SK-N-SH (cell line): ENCODE measurements around the gene CPSF6. TPM values are rescaled to one million over a fixed set of nuclear protein-coding genes. Genes with fewer than 3 reads are reported as not detected.

Source experiments
- CTCF ChIA-PET: fragments of 300-600, 350-600 bp; formaldehyde crosslinking; extraction: SDS; loops from one replicate; lab custom pipeline; 2021; lab: Yijun Ruan, JAX
- POLR2A ChIA-PET: fragments of 350-600 bp; sonication (Branson Sonifier 250); formaldehyde crosslinking; extraction: SDS; loops from one replicate; lab custom pipeline; 2020; ENCODE audit warnings: antibody characterized with exemption, inconsistent platforms; lab: Yijun Ruan, JAX
- DNase-seq: peaks from one replicate; pipeline ENCODE4 v3.0.0; 2012
- H2AFZ ChIP-seq: fragments of 200-600 bp; sonication (generic); 2 replicates; pipeline ENCODE4 v1.8.1; 2016; ENCODE audit warnings: antibody characterized with exemption, mild to moderate bottlenecking, low read depth
- H3F3A ChIP-seq: fragments of 200-600 bp; sonication (generic); replicated peaks from 2 replicates; pipeline ENCODE3; 2016; ENCODE audit warnings: antibody characterized with exemption, mild to moderate bottlenecking; ENCODE audit not compliant: insufficient read depth
- H3K27ac ChIP-seq, 2 experiments: fragments of 200-500 bp in 1 of 2; fragments of 200-600 bp in 1 of 2; sonication (Bioruptor generic) in 1 of 2; sonication (generic), shearing (Covaris generic) in 1 of 2; 2 replicates each; pipeline versions ENCODE4 v1.5.1 to v1.6.1; 2014 to 2016; ENCODE audit warnings: low read depth in 2 of 2, inconsistent platforms in 1 of 2, low read length in 1 of 2, mild to moderate bottlenecking in 1 of 2, mixed read lengths in 1 of 2
- H3K27me3 ChIP-seq: fragments of 200-600 bp; sonication (generic), shearing (Covaris generic); 2 replicates; pipeline ENCODE4 v1.6.1; 2016; ENCODE audit warnings: mixed run types; ENCODE audit not compliant: insufficient read depth
- H3K36me3 ChIP-seq, 2 experiments: fragments of 200-500 bp in 1 of 2; fragments of 200-600 bp in 1 of 2; sonication (Bioruptor generic) in 1 of 2; sonication (generic) in 1 of 2; replicated peaks in 1 of 2; 2 replicates each; pipeline versions ENCODE3 to v1.5.1; 2014 to 2016; ENCODE audit warnings: low read length in 1 of 2, mild to moderate bottlenecking in 1 of 2; ENCODE audit not compliant: insufficient read depth in 2 of 2, control insufficient read depth in 1 of 2
- H3K4me1 ChIP-seq, 2 experiments: fragments of 200-500 bp in 1 of 2; fragments of 200-600 bp in 1 of 2; sonication (Bioruptor generic) in 1 of 2; sonication (generic), shearing (Covaris generic) in 1 of 2; 2 replicates each; pipeline versions ENCODE4 v1.5.1 to v1.6.1; 2014 to 2016; ENCODE audit warnings: low read depth in 1 of 2, low read length in 1 of 2, mixed run types in 1 of 2; ENCODE audit not compliant: insufficient read depth in 2 of 2, control insufficient read depth in 1 of 2
- H3K4me2 ChIP-seq: fragments of 200-600 bp; sonication (generic), shearing (Covaris generic); 2 replicates; pipeline ENCODE4 v1.6.1; 2017; ENCODE audit warnings: mixed run types
- H3K4me3 ChIP-seq, 2 experiments: fragments of 200-500 bp in 1 of 2; fragments of 200-600 bp in 1 of 2; sonication (Bioruptor generic) in 1 of 2; sonication (generic), shearing (Covaris generic) in 1 of 2; 2 replicates each; pipeline versions ENCODE4 v1.5.1 to v1.8.1; 2014 to 2016; ENCODE audit warnings: low read depth in 2 of 2, inconsistent platforms in 1 of 2, low read length in 1 of 2, mild to moderate bottlenecking in 1 of 2, mixed read lengths in 1 of 2, moderate library complexity in 1 of 2
- H3K79me2 ChIP-seq: fragments of 200-600 bp; sonication (generic); 2 replicates; pipeline ENCODE4 v1.8.1; 2017; ENCODE audit warnings: mild to moderate bottlenecking; ENCODE audit not compliant: insufficient read depth
- H3K9ac ChIP-seq: fragments of 200-600 bp; sonication (generic); 2 replicates; pipeline ENCODE4 v1.6.1; 2017; ENCODE audit warnings: mixed run types
- H3K9me2 ChIP-seq: fragments of 200-600 bp; sonication (generic); 2 replicates; pipeline ENCODE4 v1.6.1; 2017; ENCODE audit warnings: mixed run types
- H3K9me3 ChIP-seq: fragments of 200-600 bp; sonication (generic); 2 replicates; pipeline ENCODE4 v1.6.1; 2017; ENCODE audit warnings: mixed run types, mild to moderate bottlenecking, moderate library complexity
- H4K20me1 ChIP-seq: fragments of 200-600 bp; sonication (generic); 2 replicates; pipeline ENCODE4 v1.6.1; 2017; ENCODE audit warnings: mild to moderate bottlenecking, mixed run types; ENCODE audit not compliant: insufficient read depth
- CHD2 ChIP-seq: fragments of 150-350 bp; IDR thresholded peaks from 2 replicates; pipeline ENCODE4 v1.6.1; 2018; ENCODE audit warnings: low read length; ENCODE audit not compliant: partially characterized antibody
- ELF1 ChIP-seq: IDR thresholded peaks from 2 replicates; pipeline ENCODE4 v1.4.0; 2012
- EP300 ChIP-seq, 2 experiments: IDR thresholded peaks; 2 replicates each; pipeline versions ENCODE4 v1.4.0 to v1.6.1; 2012; ENCODE audit warnings: borderline replicate concordance in 1 of 2, low read depth in 1 of 2, low read length in 1 of 2
- FOXJ3 ChIP-seq: sonication (generic); formaldehyde crosslinking; IDR thresholded peaks from 2 replicates; pipeline ENCODE4 v1.5.1; 2020; ENCODE audit warnings: mild to moderate bottlenecking, missing genetic modification reagents
- FOXM1 ChIP-seq: IDR thresholded peaks from 2 replicates; pipeline ENCODE4 v1.4.0; 2012; ENCODE audit warnings: low read depth, mild to moderate bottlenecking
- GABPA ChIP-seq: IDR thresholded peaks from 2 replicates; pipeline ENCODE4 v1.4.0; 2012; ENCODE audit warnings: low read depth, mild to moderate bottlenecking
- MXI1 ChIP-seq: IDR thresholded peaks from 2 replicates; pipeline ENCODE4 v1.6.1; 2012; ENCODE audit warnings: mild to moderate bottlenecking, low read depth, low read length, improper control_type of control experiment
- NFIC ChIP-seq: IDR thresholded peaks from 2 replicates; pipeline ENCODE4 v1.4.0; 2012; ENCODE audit warnings: borderline replicate concordance
- RCOR1 ChIP-seq: fragments of 150-350 bp; IDR thresholded peaks from 2 replicates; pipeline ENCODE4 v1.6.1; 2017; ENCODE audit warnings: antibody characterized with exemption, low read length
- RFX5 ChIP-seq: IDR thresholded peaks from 2 replicates; pipeline ENCODE4 v1.6.1; 2012; ENCODE audit warnings: mild to moderate bottlenecking, improper control_type of control experiment, low read length
- TEAD4 ChIP-seq: IDR thresholded peaks from 2 replicates; pipeline ENCODE4 v1.4.0; 2012; ENCODE audit warnings: mild to moderate bottlenecking, borderline replicate concordance; ENCODE audit not compliant: insufficient read depth
- YY1 ChIP-seq: IDR thresholded peaks from 2 replicates; pipeline ENCODE4 v1.4.0; 2012; ENCODE audit warnings: low read depth, mild to moderate bottlenecking
- WGBS: methylation state at CpG from one replicate; pipeline ENCODE4 v1.1.6; 2017; ENCODE audit warnings: low lambda C conversion rate; 5-methylcytosine and 5-hydroxymethylcytosine counted together
- polyA plus RNA-seq, 3 experiments: library from polyadenylated mRNA; depleted of rRNA; stranded (reverse); fragments of >200 nt; gene quantifications; 2 replicates each; pipeline ENCODE4 v1.2.3, GENCODE V29; 2012
- TF ChIP-seq, protein P1 (sequence below): IDR thresholded peaks from 2 replicates; pipeline ENCODE4 v1.4.0; 2012; ENCODE audit warnings: low read depth
- TF ChIP-seq, protein P2 (sequence below): IDR thresholded peaks from 2 replicates; pipeline ENCODE4; 2012
- TF ChIP-seq, protein P3 (sequence below): IDR thresholded peaks from 2 replicates; pipeline ENCODE4 v1.4.0; 2012; ENCODE audit warnings: low read depth, borderline replicate concordance
- TF ChIP-seq, protein P4 (sequence below): fragments of 200-600 bp; sonication (generic); IDR thresholded peaks from 2 replicates; pipeline ENCODE4 v1.6.1; 2017; ENCODE audit warnings: antibody characterized with exemption, mild to moderate bottlenecking, moderate library complexity
- TF ChIP-seq, protein P5 (sequence below): IDR thresholded peaks from 2 replicates; pipeline ENCODE4 v1.6.1; 2012; ENCODE audit warnings: mild to moderate bottlenecking, low read depth, low read length, moderate library complexity

CPSF6 gene
- polyA plus RNA-seq, 1 of the 3 experiments (the other 2 are of a cell fraction) = 84.1 TPM

DNA sequence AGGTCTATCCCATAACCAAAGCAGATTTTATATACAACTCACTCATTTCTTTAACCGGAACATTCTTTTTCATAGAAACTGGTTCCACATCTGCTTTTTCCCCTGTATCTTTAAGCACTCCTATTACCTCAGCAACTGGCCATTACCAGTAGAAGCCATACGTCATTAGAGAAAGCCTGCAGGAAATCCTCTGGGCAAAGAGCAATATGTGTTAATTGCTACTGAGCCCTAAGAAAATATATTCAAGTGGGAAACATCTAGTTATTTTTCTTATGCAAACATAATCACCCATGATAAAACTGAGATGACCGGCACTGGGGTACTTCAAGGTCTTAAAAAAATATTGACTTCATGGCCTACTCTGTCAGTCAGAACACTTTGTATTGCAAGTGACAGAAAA, 28.2 kb upstream of the CPSF6 start:
- ChIA-PET CTCF (no interaction called here), POLR2A (no interaction called here)
- H3K9me3 ChIP-seq = no peaks in the 10 kb centered on the region
- DNase-seq = no peak
- 69% methylated on average over 3 of the region's 3 CpGs for WGBS
- no peaks in the 10 kb centered on the region for H4K20me1 ChIP-seq
- no peak overlapping the region for H3K4me3 ChIP-seq
- no peaks in the 10 kb centered on the region for H3K9me2 ChIP-seq
- H3K36me3 ChIP-seq = no peaks in the 10 kb centered on the region
- no peak overlapping the region for H3K27ac ChIP-seq
- H3K9ac ChIP-seq = no peak overlapping the region
- no peak overlapping the region for H2AFZ ChIP-seq
- H3K79me2 ChIP-seq = no peaks in the 10 kb centered on the region
- TF ChIP-seq TEAD4 (no peak), RCOR1 (no peak), EP300 (IDR thresholded peaks at IDR 0.05; ENCODE audit: borderline replicate concordance in 1 of 2, low read depth in 1 of 2, low read length in 1 of 2) (no peak), YY1 (no peak), CHD2 (no peak), FOXM1 (no peak), GABPA (no peak), MXI1 (no peak), NFIC (no peak), ELF1 (no peak), RFX5 (no peak), FOXJ3 (CRISPR knock-in tag) (no peak)
- TF ChIP-seq, protein P1, sequence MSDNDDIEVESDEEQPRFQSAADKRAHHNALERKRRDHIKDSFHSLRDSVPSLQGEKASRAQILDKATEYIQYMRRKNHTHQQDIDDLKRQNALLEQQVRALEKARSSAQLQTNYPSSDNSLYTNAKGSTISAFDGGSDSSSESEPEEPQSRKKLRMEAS = no peak
- TF ChIP-seq, protein P2, sequence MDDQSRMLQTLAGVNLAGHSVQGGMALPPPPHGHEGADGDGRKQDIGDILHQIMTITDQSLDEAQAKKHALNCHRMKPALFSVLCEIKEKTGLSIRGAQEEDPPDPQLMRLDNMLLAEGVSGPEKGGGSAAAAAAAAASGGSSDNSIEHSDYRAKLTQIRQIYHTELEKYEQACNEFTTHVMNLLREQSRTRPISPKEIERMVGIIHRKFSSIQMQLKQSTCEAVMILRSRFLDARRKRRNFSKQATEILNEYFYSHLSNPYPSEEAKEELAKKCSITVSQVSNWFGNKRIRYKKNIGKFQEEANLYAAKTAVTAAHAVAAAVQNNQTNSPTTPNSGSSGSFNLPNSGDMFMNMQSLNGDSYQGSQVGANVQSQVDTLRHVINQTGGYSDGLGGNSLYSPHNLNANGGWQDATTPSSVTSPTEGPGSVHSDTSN = no peak
- TF ChIP-seq, protein P3, sequence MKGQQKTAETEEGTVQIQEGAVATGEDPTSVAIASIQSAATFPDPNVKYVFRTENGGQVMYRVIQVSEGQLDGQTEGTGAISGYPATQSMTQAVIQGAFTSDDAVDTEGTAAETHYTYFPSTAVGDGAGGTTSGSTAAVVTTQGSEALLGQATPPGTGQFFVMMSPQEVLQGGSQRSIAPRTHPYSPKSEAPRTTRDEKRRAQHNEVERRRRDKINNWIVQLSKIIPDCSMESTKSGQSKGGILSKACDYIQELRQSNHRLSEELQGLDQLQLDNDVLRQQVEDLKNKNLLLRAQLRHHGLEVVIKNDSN = no peak
- TF ChIP-seq, protein P4, sequence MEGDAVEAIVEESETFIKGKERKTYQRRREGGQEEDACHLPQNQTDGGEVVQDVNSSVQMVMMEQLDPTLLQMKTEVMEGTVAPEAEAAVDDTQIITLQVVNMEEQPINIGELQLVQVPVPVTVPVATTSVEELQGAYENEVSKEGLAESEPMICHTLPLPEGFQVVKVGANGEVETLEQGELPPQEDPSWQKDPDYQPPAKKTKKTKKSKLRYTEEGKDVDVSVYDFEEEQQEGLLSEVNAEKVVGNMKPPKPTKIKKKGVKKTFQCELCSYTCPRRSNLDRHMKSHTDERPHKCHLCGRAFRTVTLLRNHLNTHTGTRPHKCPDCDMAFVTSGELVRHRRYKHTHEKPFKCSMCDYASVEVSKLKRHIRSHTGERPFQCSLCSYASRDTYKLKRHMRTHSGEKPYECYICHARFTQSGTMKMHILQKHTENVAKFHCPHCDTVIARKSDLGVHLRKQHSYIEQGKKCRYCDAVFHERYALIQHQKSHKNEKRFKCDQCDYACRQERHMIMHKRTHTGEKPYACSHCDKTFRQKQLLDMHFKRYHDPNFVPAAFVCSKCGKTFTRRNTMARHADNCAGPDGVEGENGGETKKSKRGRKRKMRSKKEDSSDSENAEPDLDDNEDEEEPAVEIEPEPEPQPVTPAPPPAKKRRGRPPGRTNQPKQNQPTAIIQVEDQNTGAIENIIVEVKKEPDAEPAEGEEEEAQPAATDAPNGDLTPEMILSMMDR = no peak
- TF ChIP-seq, protein P5, sequence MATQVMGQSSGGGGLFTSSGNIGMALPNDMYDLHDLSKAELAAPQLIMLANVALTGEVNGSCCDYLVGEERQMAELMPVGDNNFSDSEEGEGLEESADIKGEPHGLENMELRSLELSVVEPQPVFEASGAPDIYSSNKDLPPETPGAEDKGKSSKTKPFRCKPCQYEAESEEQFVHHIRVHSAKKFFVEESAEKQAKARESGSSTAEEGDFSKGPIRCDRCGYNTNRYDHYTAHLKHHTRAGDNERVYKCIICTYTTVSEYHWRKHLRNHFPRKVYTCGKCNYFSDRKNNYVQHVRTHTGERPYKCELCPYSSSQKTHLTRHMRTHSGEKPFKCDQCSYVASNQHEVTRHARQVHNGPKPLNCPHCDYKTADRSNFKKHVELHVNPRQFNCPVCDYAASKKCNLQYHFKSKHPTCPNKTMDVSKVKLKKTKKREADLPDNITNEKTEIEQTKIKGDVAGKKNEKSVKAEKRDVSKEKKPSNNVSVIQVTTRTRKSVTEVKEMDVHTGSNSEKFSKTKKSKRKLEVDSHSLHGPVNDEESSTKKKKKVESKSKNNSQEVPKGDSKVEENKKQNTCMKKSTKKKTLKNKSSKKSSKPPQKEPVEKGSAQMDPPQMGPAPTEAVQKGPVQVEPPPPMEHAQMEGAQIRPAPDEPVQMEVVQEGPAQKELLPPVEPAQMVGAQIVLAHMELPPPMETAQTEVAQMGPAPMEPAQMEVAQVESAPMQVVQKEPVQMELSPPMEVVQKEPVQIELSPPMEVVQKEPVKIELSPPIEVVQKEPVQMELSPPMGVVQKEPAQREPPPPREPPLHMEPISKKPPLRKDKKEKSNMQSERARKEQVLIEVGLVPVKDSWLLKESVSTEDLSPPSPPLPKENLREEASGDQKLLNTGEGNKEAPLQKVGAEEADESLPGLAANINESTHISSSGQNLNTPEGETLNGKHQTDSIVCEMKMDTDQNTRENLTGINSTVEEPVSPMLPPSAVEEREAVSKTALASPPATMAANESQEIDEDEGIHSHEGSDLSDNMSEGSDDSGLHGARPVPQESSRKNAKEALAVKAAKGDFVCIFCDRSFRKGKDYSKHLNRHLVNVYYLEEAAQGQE = no peak
- H3K27me3 ChIP-seq = no peaks in the 10 kb centered on the region
- no peaks in the 10 kb centered on the region for H3F3A ChIP-seq
- H3K4me1 ChIP-seq = no peaks in the 10 kb centered on the region
- no peak overlapping the region for H3K4me2 ChIP-seq
